ENCODE data around the gene CMA1.

DNA sequence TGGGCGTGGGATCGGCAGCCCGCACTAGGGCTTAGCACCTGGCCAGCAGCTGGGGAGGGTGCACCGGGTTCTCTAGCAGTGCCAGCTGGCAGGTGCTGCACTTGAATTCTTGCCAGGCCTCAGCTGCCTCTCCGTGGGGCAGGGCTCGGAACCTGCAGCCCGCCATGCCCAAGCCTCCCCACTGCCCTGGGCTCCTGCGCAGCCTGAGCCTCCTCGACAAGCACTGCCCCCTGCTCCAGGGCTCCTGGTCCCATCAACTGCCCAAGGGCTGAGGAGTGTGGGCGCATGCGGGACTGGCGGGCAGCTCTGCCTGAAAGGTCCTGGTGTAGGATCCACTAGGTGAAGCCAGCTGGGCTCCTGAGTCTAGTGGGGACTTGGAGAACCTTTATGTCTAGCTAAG is 34.9 kb downstream of the CMA1 start:
- no peak for TF ChIP-seq CTBP1 (IDR thresholded peaks at IDR 0.05; ENCODE audit: borderline replicate concordance)
- no peak for TF ChIP-seq FOXK2 (IDR thresholded peaks at IDR 0.05)
- TF ChIP-seq BHLHE40 (IDR thresholded peaks at IDR 0.05; ENCODE audit: borderline replicate concordance), result no peak
- TF ChIP-seq FOXM1 (IDR thresholded peaks at IDR 0.05; ENCODE audit: borderline replicate concordance), result no peak
- TF ChIP-seq SUZ12 (IDR thresholded peaks at IDR 0.05), result no peak
- no peak for TF ChIP-seq SP1 (IDR thresholded peaks at IDR 0.05)
- no peak for TF ChIP-seq TARDBP (IDR thresholded peaks at IDR 0.05)
- TF ChIP-seq LEF1 (IDR thresholded peaks at IDR 0.05; ENCODE audit: borderline replicate concordance), result no peak
- TF ChIP-seq FOXA1 (IDR thresholded peaks at IDR 0.05), result no peak
- no peak for TF ChIP-seq HDGF (IDR thresholded peaks at IDR 0.05; ENCODE audit: borderline replicate concordance)

Measured in HEK293T (cell line).